ENCODE measurements around the gene ADAMTSL4.
A peak's percentile ranks its signal among the peaks of the same experiment; 100 is the strongest.
"Not testable (repeated sequence)": the region's sequence is repeated elsewhere in the genome, so short reads cannot be mapped to it uniquely, and the experiment has no call there.

The ADAMTSL4 gene

DNA sequence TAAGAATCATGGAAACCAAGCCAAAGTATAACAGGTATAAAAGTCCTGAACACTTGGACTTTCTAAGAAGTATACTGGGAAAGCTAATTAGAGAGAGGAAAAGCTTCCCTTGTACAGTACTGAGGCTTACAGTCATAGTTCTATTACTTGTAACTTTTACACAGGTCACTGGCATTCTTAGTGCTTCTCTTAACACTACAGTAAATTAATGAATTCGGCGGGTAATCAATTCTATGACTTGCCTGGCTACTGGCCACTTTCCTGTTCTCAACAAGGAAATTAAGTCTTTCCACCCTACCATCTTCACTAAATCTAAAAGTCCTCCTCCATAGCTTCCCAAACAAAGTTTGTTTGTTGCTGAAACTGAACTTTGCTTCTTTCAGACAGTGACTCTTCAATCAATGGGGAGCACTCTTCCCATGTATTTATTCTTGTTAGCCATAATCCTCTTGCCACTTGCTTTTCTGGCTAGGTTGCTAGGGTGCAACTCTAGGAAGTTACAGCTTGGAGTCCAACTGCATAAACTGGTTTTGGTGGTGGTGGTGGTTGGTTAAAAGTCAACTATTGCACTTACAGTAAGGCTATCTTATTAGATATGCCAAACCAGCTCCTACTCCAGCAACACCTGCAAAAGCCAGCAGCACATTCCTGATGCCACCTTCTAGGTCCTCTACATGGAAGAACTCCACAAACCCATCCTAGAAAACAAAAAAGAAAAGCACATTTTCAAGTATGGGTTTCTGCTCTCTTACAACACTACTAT is 27.8 kb downstream of the ADAMTSL4 start:
- TF ChIP-seq CTCF (IDR thresholded peaks at IDR 0.05; ENCODE audit: control insufficient read depth, extremely low read depth, insufficient read depth) = no peak

GRCh38 chr1:150577557-150578271 is 28.5 kb downstream of the ADAMTSL4 start:
- no peak for DNase-seq (ENCODE audit: low read depth)
- H3K4me3 ChIP-seq (ENCODE audit: low read depth, low read length) = peak overlapping the region; percentile 98
- TF ChIP-seq CTCF (IDR thresholded peaks at IDR 0.05; ENCODE audit: control insufficient read depth, extremely low read depth, insufficient read depth) = no peak

More for the DNA sequence above, 27.8 kb downstream of the ADAMTSL4 start:
- DNase-seq (ENCODE audit: low read depth) = peak; percentile 59
- peak overlapping the region; percentile 98 for H3K4me3 ChIP-seq (ENCODE audit: low read depth, low read length)

GRCh38 chr1:150578272-150579109 is 29.3 kb downstream of the ADAMTSL4 start:
- DNase-seq (ENCODE audit: low read depth) = no peak
- peak overlapping the region; percentile 98 for H3K4me3 ChIP-seq (ENCODE audit: low read depth, low read length)
- no peak for TF ChIP-seq CTCF (IDR thresholded peaks at IDR 0.05; ENCODE audit: control insufficient read depth, extremely low read depth, insufficient read depth)

DNA sequence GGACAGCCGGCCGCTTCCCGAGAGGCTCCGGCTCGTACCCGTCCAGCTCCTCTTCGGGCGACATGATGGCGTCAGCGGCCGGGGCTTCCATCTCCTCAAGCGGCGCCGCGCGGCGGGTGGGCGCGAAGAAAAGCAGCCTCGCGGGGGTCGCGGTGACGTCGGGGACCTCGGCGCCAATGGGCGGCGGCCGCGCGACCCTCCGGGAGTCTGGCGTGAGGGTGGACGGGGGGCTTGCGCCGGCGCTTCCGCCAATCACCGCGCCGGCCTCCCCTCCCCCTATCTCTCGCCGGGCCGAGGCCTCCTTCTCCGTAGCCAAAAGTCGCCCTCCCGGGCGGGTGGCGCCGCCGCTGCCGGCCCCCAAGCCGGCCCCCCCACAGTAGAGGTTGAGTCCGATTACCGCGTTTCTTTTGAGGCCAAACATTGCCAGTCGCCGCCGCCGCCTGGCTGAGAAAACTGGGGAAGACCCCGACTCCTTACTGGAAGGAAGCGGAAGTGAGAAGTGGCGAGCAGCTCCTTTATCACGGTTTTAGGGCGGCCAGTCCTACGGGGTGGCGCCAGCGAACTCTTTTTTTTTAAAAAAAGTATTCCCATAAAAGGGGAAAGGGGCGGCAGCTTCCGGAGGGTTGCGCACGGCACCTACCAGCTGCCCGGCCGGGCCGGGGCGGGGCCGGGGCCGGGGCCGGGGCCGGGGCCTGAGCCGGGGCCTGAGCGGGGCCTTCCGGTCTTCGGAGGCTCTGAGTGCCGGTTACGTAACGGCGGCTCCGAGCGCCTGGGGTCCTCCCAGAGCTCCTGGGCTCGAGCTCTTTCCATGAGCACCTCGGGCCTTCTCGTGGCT is 30.1 kb downstream of the ADAMTSL4 start, which contains the start of gene MCL1:
Gene MCL1 (minus strand): TSS at position 501 of the 835 bp plus-strand sequence. CDS start 80 bp downstream, at position 421.
- H3K4me3 ChIP-seq (ENCODE audit: low read depth, low read length) = peak within 1 kb of the TSS; percentile 98
- peak; percentile 82 for DNase-seq (ENCODE audit: low read depth)
- no peak for TF ChIP-seq CTCF (IDR thresholded peaks at IDR 0.05; ENCODE audit: control insufficient read depth, extremely low read depth, insufficient read depth)

DNA sequence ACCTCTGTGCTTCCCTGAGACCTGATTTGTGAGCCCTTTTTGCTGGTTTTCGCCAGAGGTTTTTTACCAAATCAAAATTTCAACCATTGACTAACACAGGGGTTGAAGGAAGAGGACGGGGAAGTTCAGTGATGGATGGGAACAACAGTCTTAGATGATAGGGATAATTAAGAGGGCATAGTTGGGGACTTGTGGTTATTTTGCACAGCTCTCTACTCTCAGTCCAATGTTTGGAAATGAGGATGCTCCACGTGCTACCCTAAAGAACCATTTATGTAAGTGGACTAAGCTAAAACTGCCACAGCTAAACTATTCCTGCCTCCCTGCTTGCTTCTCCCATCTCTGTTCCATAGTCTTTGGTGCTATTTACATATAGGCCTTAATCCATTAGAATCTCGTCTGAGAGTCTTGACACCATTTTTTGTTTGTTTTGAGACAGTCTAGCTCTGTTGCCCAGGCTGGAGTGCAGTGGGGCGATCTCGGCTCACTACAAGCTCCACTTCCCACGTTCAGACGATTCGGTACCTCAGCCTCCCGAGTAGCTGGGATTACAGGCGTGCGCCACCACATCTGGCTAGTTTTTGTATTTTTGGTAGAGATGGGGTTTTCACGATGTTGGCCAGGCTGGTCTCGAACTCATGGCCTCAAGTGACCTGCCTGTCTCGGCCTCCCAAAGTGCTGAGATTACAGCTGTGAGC is 30.9 kb downstream of the ADAMTSL4 start:
- DNase-seq (ENCODE audit: low read depth) = no peak
- no peak for TF ChIP-seq CTCF (IDR thresholded peaks at IDR 0.05; ENCODE audit: control insufficient read depth, extremely low read depth, insufficient read depth)
- peak overlapping the region; percentile 98 for H3K4me3 ChIP-seq (ENCODE audit: low read depth, low read length)

DNA sequence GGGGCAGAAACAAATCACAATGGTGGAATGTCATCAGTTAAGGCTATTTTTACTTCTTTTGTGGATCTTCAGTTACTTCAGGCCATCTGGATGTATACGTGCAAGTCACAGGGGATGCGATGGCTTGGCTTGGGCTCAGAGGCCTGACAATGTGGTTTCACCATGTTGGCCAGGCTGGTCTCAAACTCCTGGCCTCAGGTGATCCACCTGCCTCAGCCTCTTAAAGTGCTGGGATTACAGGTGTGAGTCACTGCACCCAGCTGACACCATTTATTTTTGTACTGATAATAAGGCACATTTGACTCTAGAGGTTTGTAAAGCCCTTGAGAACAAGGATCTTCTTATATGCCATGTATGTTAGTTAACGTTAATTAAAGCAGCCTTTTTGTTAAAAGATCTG is 31.8 kb downstream of the ADAMTSL4 start:
- DNase-seq (ENCODE audit: low read depth); H3K4me3 ChIP-seq (ENCODE audit: low read depth, low read length): not testable (repeated sequence)

DNA sequence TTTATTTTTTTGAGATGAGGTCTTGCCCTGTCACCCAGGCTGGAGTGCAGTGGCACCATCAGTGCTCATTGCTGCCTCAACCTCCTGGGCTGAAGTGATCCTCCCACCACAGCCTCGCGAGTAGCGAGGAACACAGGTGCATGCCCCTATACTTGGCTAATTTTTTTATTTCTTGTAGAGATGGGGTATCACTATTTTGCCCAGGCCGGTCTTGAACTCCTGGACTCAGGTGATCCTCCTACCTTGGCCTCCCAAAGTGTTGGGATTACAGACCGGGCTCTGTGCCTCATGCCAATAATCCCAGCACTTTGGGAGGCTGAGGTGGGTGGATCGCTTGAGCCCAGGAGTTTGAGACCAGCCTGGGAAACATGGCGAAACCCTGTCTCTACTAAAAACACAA is 32.2 kb downstream of the ADAMTSL4 start:
- H3K4me3 ChIP-seq (ENCODE audit: low read depth, low read length); DNase-seq (ENCODE audit: low read depth): not testable (repeated sequence)

DNA sequence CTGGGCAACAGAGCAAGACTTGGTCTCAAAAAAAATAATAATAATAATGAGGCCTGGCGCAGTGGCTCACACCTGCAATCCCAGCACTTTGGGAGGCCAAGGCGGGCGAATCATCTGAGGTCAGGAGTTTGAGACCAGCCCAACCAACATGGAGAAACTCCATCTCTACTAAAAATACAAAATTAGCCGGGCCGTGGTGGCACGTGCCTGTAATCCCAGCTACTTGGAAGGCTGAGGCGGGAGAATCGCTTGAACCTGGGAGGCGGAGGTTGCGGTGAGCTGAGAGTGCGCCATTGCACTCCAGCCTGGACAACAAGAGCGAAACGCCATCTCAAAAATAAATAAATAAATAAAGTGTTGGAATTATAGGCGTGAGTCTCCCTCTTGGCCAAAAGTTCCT is 32.8 kb downstream of the ADAMTSL4 start:
- not testable (repeated sequence) for H3K4me3 ChIP-seq (ENCODE audit: low read depth, low read length); DNase-seq (ENCODE audit: low read depth)
